HEK293 (cell line): ENCODE data around the gene PLPP7.

Experiments used
- CTCF ChIP-seq: fragments of 450-650 bp; formaldehyde crosslinking; IDR thresholded peaks from 2 replicates; pipeline ENCODE4 v1.5.1; 2016; ENCODE audit warnings: missing biosample characterization, missing genetic modification characterization
- GLIS1 ChIP-seq: fragments of 450-650 bp; formaldehyde crosslinking; IDR thresholded peaks from 2 replicates; pipeline ENCODE4 v1.5.1; 2016; ENCODE audit warnings: missing biosample characterization, missing genetic modification characterization
- HOXA7 ChIP-seq: sonication (generic); formaldehyde crosslinking; IDR thresholded peaks from 2 replicates; pipeline ENCODE4 v1.8.1; 2022; ENCODE audit warnings: missing genetic modification reagents, borderline replicate concordance
- HOXC10 ChIP-seq: sonication (generic); formaldehyde crosslinking; IDR thresholded peaks from 2 replicates; pipeline ENCODE4 v1.8.1; 2023; ENCODE audit warnings: mild to moderate bottlenecking, missing genetic modification reagents
- KLF17 ChIP-seq: fragments of 450-650 bp; formaldehyde crosslinking; IDR thresholded peaks from 2 replicates; pipeline ENCODE4 v1.5.1; 2016; ENCODE audit warnings: missing biosample characterization, missing genetic modification characterization
- TSHZ1 ChIP-seq: fragments of 450-650 bp; formaldehyde crosslinking; IDR thresholded peaks from 2 replicates; pipeline ENCODE4 v1.5.1; 2016; ENCODE audit warnings: missing biosample characterization, missing genetic modification characterization, borderline replicate concordance
- WT1 ChIP-seq: fragments of 450-650 bp; formaldehyde crosslinking; IDR thresholded peaks from 2 replicates; pipeline ENCODE4 v1.5.1; 2016; ENCODE audit warnings: missing biosample characterization, missing genetic modification characterization
- ZBTB20 ChIP-seq: fragments of 450-650 bp; formaldehyde crosslinking; IDR thresholded peaks from 2 replicates; pipeline ENCODE4 v1.5.1; 2016; ENCODE audit warnings: missing biosample characterization, missing genetic modification characterization
- ZBTB48 ChIP-seq: fragments of 450-650 bp; formaldehyde crosslinking; IDR thresholded peaks from 2 replicates; pipeline ENCODE4 v1.5.1; 2016; ENCODE audit warnings: missing biosample characterization, missing genetic modification characterization
- ZFHX2 ChIP-seq: fragments of 450-650 bp; formaldehyde crosslinking; conservative IDR thresholded peaks from 2 replicates; pipeline ENCODE4 v1.5.1; 2016; ENCODE audit warnings: missing biosample characterization, missing genetic modification characterization
- ZFP69B ChIP-seq: fragments of 450-650 bp; formaldehyde crosslinking; IDR thresholded peaks from 2 replicates; pipeline ENCODE4 v1.5.1; 2016; ENCODE audit warnings: missing biosample characterization, missing genetic modification characterization
- ZNF155 ChIP-seq: fragments of 450-650 bp; formaldehyde crosslinking; IDR thresholded peaks from 2 replicates; pipeline ENCODE4 v1.5.1; 2016; ENCODE audit warnings: missing biosample characterization, missing genetic modification characterization
- ZNF18 ChIP-seq: fragments of 450-650 bp; formaldehyde crosslinking; IDR thresholded peaks from 2 replicates; pipeline ENCODE4 v1.5.1; 2016; ENCODE audit warnings: missing biosample characterization, missing genetic modification characterization
- ZNF24 ChIP-seq: fragments of 450-650 bp; formaldehyde crosslinking; IDR thresholded peaks from 2 replicates; pipeline ENCODE4 v1.5.1; 2016; ENCODE audit warnings: missing biosample characterization, missing genetic modification characterization
- ZNF488 ChIP-seq: fragments of 450-650 bp; formaldehyde crosslinking; IDR thresholded peaks from 2 replicates; pipeline ENCODE4 v1.5.1; 2016; ENCODE audit warnings: missing biosample characterization, missing genetic modification characterization
- ZNF510 ChIP-seq: fragments of 450-650 bp; formaldehyde crosslinking; IDR thresholded peaks from 2 replicates; pipeline ENCODE4 v1.5.1; 2018; ENCODE audit warnings: mild to moderate bottlenecking, missing genetic modification characterization, missing biosample characterization; ENCODE audit not compliant: insufficient replicate concordance
- ZNF529 ChIP-seq: fragments of 450-650 bp; formaldehyde crosslinking; IDR thresholded peaks from 2 replicates; pipeline ENCODE4 v1.5.1; 2017; ENCODE audit warnings: missing genetic modification characterization, missing biosample characterization; ENCODE audit not compliant: insufficient replicate concordance
- ZNF585B ChIP-seq: fragments of 450-650 bp; formaldehyde crosslinking; IDR thresholded peaks from 2 replicates; pipeline ENCODE4 v1.5.1; 2016; ENCODE audit warnings: missing biosample characterization, missing genetic modification characterization
- ZNF629 ChIP-seq: fragments of 450-650 bp; formaldehyde crosslinking; IDR thresholded peaks from 2 replicates; pipeline ENCODE4 v1.5.1; 2017; ENCODE audit warnings: missing biosample characterization, missing genetic modification characterization
- ZNF670 ChIP-seq: fragments of 450-650 bp; formaldehyde crosslinking; IDR thresholded peaks from 2 replicates; pipeline ENCODE4 v1.5.1; 2016; ENCODE audit warnings: missing biosample characterization, missing genetic modification characterization, low read depth
- ZNF792 ChIP-seq: fragments of 450-650 bp; formaldehyde crosslinking; IDR thresholded peaks from 2 replicates; pipeline ENCODE4 v1.5.1; 2016; ENCODE audit warnings: missing biosample characterization, missing genetic modification characterization

PLPP7 gene

GRCh38 chr9:131289301-131290035, at the start of gene PLPP7 (continued):
- TF ChIP-seq TSHZ1 (tag by site-specific recombination) (no peak), ZNF24 (0 out of 2 replicates have a peak, but pooled peaks have one; percentile 56), KLF17 (0 out of 2 replicates have a peak, but pooled peaks have one; percentile 27), ZNF670 (no peak), ZNF488 (tag by site-specific recombination) (no peak), ZNF629 (tag by site-specific recombination) (peak; percentile 72), ZNF510 (no peak), ZNF18 (tag by site-specific recombination) (no peak), ZNF792 (tag by site-specific recombination) (no peak), GLIS1 (tag by site-specific recombination) (no peak), ZFHX2 (tag by site-specific recombination) (no peak), ZNF155 (tag by site-specific recombination) (no peak), ZFP69B (0 out of 2 replicates have a peak, but pooled peaks have one; percentile 37), ZNF585B (tag by site-specific recombination) (no peak), WT1 (tag by site-specific recombination) (no peak), ZBTB20 (peak; percentile 30), HOXC10 (CRISPR knock-in tag) (no peak), ZBTB48 (tag by site-specific recombination) (0 out of 2 replicates have a peak, but pooled peaks have one; percentile 36), CTCF (tag by site-specific recombination) (no peak), ZNF529 (tag by site-specific recombination) (no peak), HOXA7 (CRISPR knock-in tag) (no peak)
